Cardiac muscle cell (in vitro differentiated cells and primary cell): ENCODE results near the gene C18orf63. TPM values are rescaled to one million over a fixed set of nuclear protein-coding genes. Genes with fewer than 3 reads are reported as not detected.

Experiments used
- DNase-seq, 2 donors: peaks; one replicate each; pipeline versions ENCODE4 v3.0.0 to v3.0.0-alpha.2; 2010 to 2017; ENCODE audit warnings: low read depth in 1 of 2, low spot score in 1 of 2
- H3K27ac ChIP-seq: fragments of 200-600 bp; sonication (generic); 2 replicates; pipeline ENCODE4 v1.5.1; 2016
- H3K27me3 ChIP-seq: fragments of 200-600 bp; sonication (generic); 2 replicates; pipeline ENCODE4 v1.6.0; 2016; ENCODE audit warnings: control low read depth
- H3K36me3 ChIP-seq: fragments of 200-600 bp; sonication (generic); 2 replicates; pipeline ENCODE4 v1.5.1; 2016; ENCODE audit warnings: control low read depth
- H3K4me1 ChIP-seq: fragments of 200-600 bp; sonication (generic); 2 replicates; pipeline ENCODE4 v1.8.1; 2017; ENCODE audit warnings: low read depth, mild to moderate bottlenecking, mixed run types
- H3K4me3 ChIP-seq: fragments of 200-600 bp; sonication (generic); 2 replicates; pipeline ENCODE4 v1.5.1; 2016; ENCODE audit warnings: mild to moderate bottlenecking
- H3K9me3 ChIP-seq: fragments of 200-600 bp; sonication (generic); 2 replicates; pipeline ENCODE4 v1.5.1; 2017; ENCODE audit warnings: low read depth, mild to moderate bottlenecking, control low read depth
- CTCF ChIP-seq: IDR thresholded peaks from 2 replicates; pipeline ENCODE4 v1.5.1; 2012; ENCODE audit warnings: low read depth, mild to moderate bottlenecking, low read length
- polyA plus RNA-seq: library from polyadenylated mRNA; unstranded; fragments of >200 nt; fragmentation: Nextera tagmentation; extraction: Ambion mirVana; gene quantifications from 2 replicates; pipeline ENCODE4 v1.2.1, GENCODE V29; 2016
- total RNA-seq: library from RNA; depleted of rRNA; stranded (reverse); fragments of >200 nt; gene quantifications from 2 replicates; pipeline ENCODE4 v1.2.3, GENCODE V29; 2016

The C18orf63 gene
- total and polyA plus RNA-seq, 2 experiments from 2014 or later, result not detected

GRCh38 chr18:74407888-74408287, 92.2 kb downstream of the C18orf63 start:
- Histone ChIP-seq H3K27ac (no peak overlapping the region), H3K36me3 (no peaks in the 10 kb centered on the region), H3K27me3 (no peaks in the 10 kb centered on the region), H3K4me3 (no peak overlapping the region), H3K4me1 (no peaks in the 10 kb centered on the region), H3K9me3 (no peaks in the 10 kb centered on the region)
- no peak for DNase-seq
- TF ChIP-seq CTCF, result no peak

Other genes with a start within 250 kb of the C18orf63 start
- gene FBXO15, start 168.0 kb upstream of the C18orf63 start, total RNA-seq, result 1.3 and 3.5 TPM in 2 replicates
- 4.6 and 6.7 TPM in 2 replicates for gene FBXO15, start 168.0 kb upstream of the C18orf63 start, polyA plus RNA-seq
- 30.9 and 57.3 TPM in 2 replicates for gene TIMM21, start 167.3 kb upstream of the C18orf63 start, total RNA-seq
- 120 and 147 TPM in 2 replicates for gene TIMM21, start 167.3 kb upstream of the C18orf63 start, polyA plus RNA-seq
- 150 and 207 TPM in 2 replicates for gene CYB5A, start 23.9 kb upstream of the C18orf63 start, total RNA-seq
- 201 and 231 TPM in 2 replicates for gene CYB5A, start 23.9 kb upstream of the C18orf63 start, polyA plus RNA-seq
- gene DIPK1C, start 141.5 kb downstream of the C18orf63 start, total RNA-seq, result not detected in 2 replicates
- not detected in 2 replicates for gene DIPK1C, start 141.5 kb downstream of the C18orf63 start, polyA plus RNA-seq
- gene CNDP2, start 180.5 kb downstream of the C18orf63 start, total RNA-seq, result 78.4 and 79.2 TPM in 2 replicates
- 74.8 and 114 TPM in 2 replicates for gene CNDP2, start 180.5 kb downstream of the C18orf63 start, polyA plus RNA-seq
- 1.6 TPM in 1 of 2 replicates, not detected in the other for gene CNDP1, start 218.7 kb downstream of the C18orf63 start, total RNA-seq
- 0.55 TPM in 1 of 2 replicates, not detected in the other for gene CNDP1, start 218.7 kb downstream of the C18orf63 start, polyA plus RNA-seq